HG02938 (cell line): ENCODE results near the gene NAA35.

Experiments used
- ATAC-seq: cut with Tn5 transposase; IDR thresholded peaks from one replicate; pipeline ENCODE4 v1.9.1; 2021; ENCODE audit warnings: mild to moderate bottlenecking, moderate library complexity; ENCODE audit not compliant: unreplicated experiment

NAA35 gene

GRCh38 chr9:86061972-86062739, 121.2 kb downstream of the NAA35 start:
- no peak for ATAC-seq

GRCh38 chr9:86062845-86063693, 122.1 kb downstream of the NAA35 start:
- ATAC-seq, result no peak

- no peak for ATAC-seq
These were observed 123.3 kb downstream of the NAA35 start for GRCh38 chr9:86064220-86064619.

- no peak for ATAC-seq
These were observed 128.4 kb downstream of the NAA35 start for GRCh38 chr9:86069206-86069869.
